HG02884 (cell line): Measurements from ENCODE around the gene TRAPPC8.
A peak's percentile ranks its signal among the peaks of the same experiment; 100 is the strongest.
"Not testable (repeated sequence)": the region's sequence is repeated elsewhere in the genome, so short reads cannot be mapped to it uniquely, and the experiment has no call there.

Source experiments
- ATAC-seq: cut with Tn5 transposase; IDR thresholded peaks from one replicate; pipeline ENCODE4 v1.9.1; 2021; ENCODE audit warnings: mild to moderate bottlenecking, moderate library complexity; ENCODE audit not compliant: unreplicated experiment

Gene TRAPPC8

DNA sequence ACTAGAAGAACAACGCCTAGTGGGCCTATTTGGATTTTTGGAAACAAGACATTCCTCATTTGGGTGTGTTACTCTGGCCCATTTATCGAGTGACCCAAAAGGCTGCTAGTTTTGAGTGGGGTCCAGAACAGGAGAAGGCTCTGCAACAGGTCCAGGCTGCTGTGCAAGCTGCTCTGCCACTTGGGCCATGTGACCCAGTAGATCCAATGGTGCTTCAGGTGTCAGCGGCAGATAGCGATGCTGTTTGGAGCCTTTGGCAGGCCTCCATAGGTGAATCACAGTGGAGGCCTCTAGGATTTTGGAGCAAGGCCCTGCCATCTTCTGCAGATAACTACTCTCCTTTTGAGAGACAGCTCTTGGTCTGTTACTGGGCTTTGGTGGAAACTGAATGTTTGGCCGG, 143.7 kb downstream of the TRAPPC8 start:
- not testable (repeated sequence) for ATAC-seq

DNA sequence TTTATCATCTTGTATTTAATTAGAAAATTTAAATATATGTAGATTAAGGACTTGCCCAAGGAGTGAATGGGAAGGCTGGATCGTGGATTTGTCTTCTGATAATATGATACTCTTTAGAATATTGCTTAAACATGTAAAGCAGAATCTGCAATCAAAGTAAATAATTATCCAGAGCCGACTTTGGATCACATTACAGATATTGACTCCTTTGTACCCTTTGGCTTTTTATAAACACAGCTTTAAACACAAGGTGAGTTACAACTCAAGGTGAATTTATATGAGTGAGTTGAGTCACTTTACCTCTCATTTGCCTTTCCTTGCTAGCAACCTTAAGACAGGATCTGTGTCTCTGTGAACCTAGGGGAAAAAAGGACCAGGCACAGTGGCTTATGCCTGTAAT, 144.5 kb downstream of the TRAPPC8 start:
- ATAC-seq = no peak

DNA sequence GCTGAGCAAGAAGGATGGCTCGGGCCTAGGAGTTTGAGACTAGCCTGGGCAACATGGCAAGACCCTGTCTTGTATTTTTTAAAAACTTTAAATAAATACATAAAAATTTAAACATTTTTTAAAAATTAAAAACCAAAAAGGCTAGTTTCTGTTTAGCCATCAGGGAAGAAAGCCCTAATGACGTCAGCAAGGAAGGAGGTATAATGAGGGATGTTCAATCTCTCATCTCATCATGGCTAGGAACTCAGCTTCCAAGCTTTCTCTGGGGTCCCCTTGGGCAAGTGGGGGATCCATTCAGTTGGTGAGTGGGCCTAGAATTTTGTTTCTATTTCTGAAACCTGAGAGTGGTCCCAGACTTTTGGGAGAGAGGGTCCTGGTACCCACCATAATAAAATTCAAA, 147.2 kb downstream of the TRAPPC8 start:
- ATAC-seq = no peak

DNA sequence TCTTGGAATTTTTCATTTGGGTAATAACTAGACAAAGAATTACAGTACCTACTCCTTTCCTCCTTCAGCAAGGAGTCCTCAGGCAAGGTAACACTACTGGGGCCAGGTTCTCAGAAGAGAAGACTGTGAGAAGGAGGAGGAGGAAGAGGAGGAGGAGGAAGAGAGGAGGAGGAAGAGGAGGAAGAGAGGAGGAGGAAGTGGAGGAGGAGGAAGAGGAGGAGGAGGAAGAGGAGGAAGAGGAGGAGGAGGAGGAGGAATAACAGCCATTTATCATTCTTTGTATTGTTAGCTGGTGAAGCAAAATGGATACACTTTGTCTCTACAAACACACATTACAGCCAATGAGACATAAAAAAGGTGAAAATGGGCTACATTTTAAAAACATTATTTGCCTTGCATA, 149.4 kb downstream of the TRAPPC8 start:
- no peak for ATAC-seq

GRCh38 chr18:31792580-31792911, 150.4 kb downstream of the TRAPPC8 start:
- ATAC-seq = no peak

DNA sequence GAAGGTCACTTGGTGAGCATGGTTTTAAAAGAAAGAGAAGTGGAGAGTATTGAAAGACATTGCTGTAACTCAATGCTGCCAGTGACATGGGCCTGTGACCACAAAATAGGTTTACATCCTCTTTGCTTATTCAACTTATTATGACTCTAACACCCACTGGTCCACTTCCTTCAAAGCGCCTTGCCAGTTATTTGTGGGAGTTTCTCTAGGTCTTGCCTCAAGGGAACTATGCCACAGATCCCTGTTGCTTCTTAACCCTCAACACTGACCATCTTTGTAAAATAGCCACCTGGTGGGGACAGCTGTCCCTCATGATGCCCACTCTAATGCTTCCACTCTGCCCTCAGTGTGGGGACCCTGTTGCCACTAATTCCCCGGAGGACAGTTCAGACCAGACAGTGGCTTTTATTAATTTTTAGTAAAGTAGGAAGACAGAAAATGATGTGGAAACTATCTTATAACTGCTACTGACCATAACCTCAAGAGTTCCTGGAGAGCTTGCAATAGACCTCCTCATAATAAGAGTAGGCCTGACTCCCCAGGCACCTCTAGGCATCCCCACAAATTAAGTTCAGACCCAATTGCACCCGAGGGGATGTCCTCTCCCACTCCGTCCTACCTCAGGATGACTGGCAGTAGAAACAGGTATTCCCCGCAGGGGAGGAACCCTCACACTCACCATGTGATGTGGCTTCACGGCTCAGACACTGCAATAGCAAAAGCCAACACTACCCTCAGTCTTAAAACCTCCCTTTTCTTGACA, 150.9 kb downstream of the TRAPPC8 start:
- ATAC-seq = peak; percentile 96

- ATAC-seq = no peak
Measured at GRCh38 chr18:31789409-31789808, 153.5 kb downstream of the TRAPPC8 start.

- no peak for ATAC-seq
Measured at GRCh38 chr18:31783059-31783458, 159.9 kb downstream of the TRAPPC8 start.
